Esophagus squamous epithelium (tissue), 5 donors: ENCODE data around the gene CRYL1. TPM values are rescaled to one million over a fixed set of nuclear protein-coding genes. Genes with fewer than 3 reads are reported as not detected.

Source experiments
- DNase-seq: peaks from one replicate; lab custom pipeline; 2025; lab: John Stamatoyannopoulos, UW
- H3K27ac ChIP-seq, 4 donors: fragments of 200-600 bp; sonication (generic); one replicate each; pipeline ENCODE4 v1.5.1; 2016 to 2019; ENCODE audit warnings: mild to moderate bottlenecking in 1 of 4
- H3K27me3 ChIP-seq, 4 donors: fragments of 200-600 bp; sonication (generic); 1 replicate in 3 of 4; 2 replicates in 1 of 4; pipeline versions ENCODE4 v1.5.1 to v1.6.0; 2017 to 2021; ENCODE audit warnings: antibody characterized with exemption in 1 of 4
- H3K36me3 ChIP-seq, 3 donors: fragments of 200-600 bp; sonication (generic); one replicate each; pipeline ENCODE4 v1.5.1; 2016 to 2019
- H3K4me1 ChIP-seq, 3 donors: fragments of 200-600 bp; sonication (generic); one replicate each; pipeline ENCODE4 v1.5.1; 2017 to 2019
- H3K4me3 ChIP-seq, 4 donors: fragments of 200-600 bp; sonication (generic); 1 replicate in 3 of 4; 2 replicates in 1 of 4; pipeline ENCODE4 v1.5.1; 2016 to 2019; ENCODE audit warnings: mild to moderate bottlenecking in 2 of 4, moderate library complexity in 1 of 4
- H3K9me3 ChIP-seq, 3 donors: fragments of 200-600 bp; sonication (generic); one replicate each; pipeline ENCODE4 v1.5.1; 2016 to 2019
- CTCF ChIP-seq, 6 experiments: fragments of 450-650 bp in 4 of 6; fragments of 200-600 bp in 2 of 6; sonication (generic) in 2 of 6; IDR thresholded peaks; one replicate each; pipeline ENCODE4 v1.5.1; 2016 to 2019; ENCODE audit warnings: antibody characterized with exemption in 6 of 6, mild to moderate bottlenecking in 4 of 6, moderate library complexity in 4 of 6
- POLR2A ChIP-seq, 4 donors: fragments of 450-650 bp; IDR thresholded peaks; one replicate each; pipeline ENCODE4 v1.6.1; 2017; ENCODE audit warnings: antibody characterized with exemption in 4 of 4, mild to moderate bottlenecking in 4 of 4, moderate library complexity in 3 of 4
- WGBS, 2 donors: methylation state at CpG; one replicate each; pipeline ENCODE4 v1.1.5; 2018; 5-methylcytosine and 5-hydroxymethylcytosine counted together
- intact Hi-C: fragments of 100-400 bp; cut with DNase I; formaldehyde crosslinking; loops from one replicate; pipeline ENCODE4 v1.15.0; 2022
- total RNA-seq, 4 donors: library from RNA; depleted of rRNA; stranded (reverse); fragments of >200 nt; gene quantifications; one replicate each; pipeline ENCODE4 v1.1.0, GENCODE V29; 2016
- donor health status: DM: yes; HTN: yes; CAD: no.

The CRYL1 gene
- total RNA-seq, 4 donors from 2014 or later: 12.5 to 41.2 (median 24.4) TPM

- Histone ChIP-seq H3K4me1 (peaks cover 0 to 4% (median 4%) of the 10 kb centered on the region in 3 donors), H3K27ac (no peak overlapping the region), H3K9me3 (peaks cover 0 to 17% (median 5%) of the 10 kb centered on the region in 3 donors), H3K27me3 (no peaks in the 10 kb centered on the region), H3K36me3 (no peaks in the 10 kb centered on the region), H3K4me3 (no peak overlapping the region)
- no peak for TF ChIP-seq CTCF (IDR thresholded peaks at IDR 0.05)
- no peak for TF ChIP-seq POLR2A (IDR thresholded peaks at IDR 0.05)
- no peak for DNase-seq
- intact Hi-C loops: no loop called here
- WGBS, 2 donors: 59 to 62% methylated on average over 5 of the region's 5 CpGs
Observed at GRCh38 chr13:20561741-20562140, 36.1 kb upstream of the CRYL1 start.

GRCh38 chr13:20559659-20560356 is 34.2 kb upstream of the CRYL1 start:
- WGBS, 2 donors: 60 to 81% methylated on average over 3 to 6 of the region's 6 CpGs
- Histone ChIP-seq H3K4me3 (no peak overlapping the region), H3K36me3 (no peaks in the 10 kb centered on the region), H3K27me3 (no peaks in the 10 kb centered on the region), H3K9me3 (peaks cover 0 to 6% (median 0%) of the 10 kb centered on the region in 3 donors), H3K27ac (no peak overlapping the region), H3K4me1 (no peaks in the 10 kb centered on the region)
- TF ChIP-seq CTCF (IDR thresholded peaks at IDR 0.05): no peak
- TF ChIP-seq POLR2A (IDR thresholded peaks at IDR 0.05): no peak
- intact Hi-C loops: no loop called here
- DNase-seq: no peak

- Histone ChIP-seq H3K36me3 (no peaks in the 10 kb centered on the region), H3K4me3 (no peak overlapping the region), H3K27ac (no peak overlapping the region), H3K9me3 (no peaks in the 10 kb centered on the region), H3K4me1 (no peaks in the 10 kb centered on the region), H3K27me3 (no peaks in the 10 kb centered on the region)
- WGBS, 2 donors: 76 to 85% methylated on average over 3 of the region's 3 CpGs
- intact Hi-C loops: no loop called here
- no peak for TF ChIP-seq POLR2A (IDR thresholded peaks at IDR 0.05)
- TF ChIP-seq CTCF (IDR thresholded peaks at IDR 0.05): no peak
- no peak for DNase-seq
Observed at GRCh38 chr13:20558982-20559381, 33.3 kb upstream of the CRYL1 start.

- Histone ChIP-seq H3K27ac (no peak overlapping the region), H3K4me3 (no peak overlapping the region), H3K27me3 (no peaks in the 10 kb centered on the region), H3K4me1 (no peaks in the 10 kb centered on the region), H3K36me3 (no peaks in the 10 kb centered on the region), H3K9me3 (no peaks in the 10 kb centered on the region)
- DNase-seq: no peak
- TF ChIP-seq POLR2A (IDR thresholded peaks at IDR 0.05) (no peak), CTCF (IDR thresholded peaks at IDR 0.05) (no peak)
- 47 to 55% methylated on average over 3 of the region's 3 CpGs for WGBS, 2 donors
- intact Hi-C loops: no loop called here
Observed at GRCh38 chr13:20553311-20553710, 27.7 kb upstream of the CRYL1 start.

GRCh38 chr13:20550799-20551198 is 25.1 kb upstream of the CRYL1 start:
- Histone ChIP-seq H3K36me3 (no peaks in the 10 kb centered on the region), H3K9me3 (no peaks in the 10 kb centered on the region), H3K4me3 (no peak overlapping the region), H3K27me3 (no peaks in the 10 kb centered on the region), H3K4me1 (no peaks in the 10 kb centered on the region), H3K27ac (no peak overlapping the region)
- intact Hi-C loops: no loop called here
- TF ChIP-seq POLR2A (IDR thresholded peaks at IDR 0.05) (no peak), CTCF (IDR thresholded peaks at IDR 0.05) (no peak)
- no peak for DNase-seq
- 57 to 64% methylated on average over 5 of the region's 5 CpGs for WGBS, 2 donors
